ENCODE data around the gene ITIH4. TPM values are rescaled to one million over a fixed set of nuclear protein-coding genes. Genes with fewer than 3 reads are reported as not detected.
A peak's percentile ranks its signal among the peaks of the same experiment; 100 is the strongest.

The ITIH4 gene
- total and polyA plus RNA-seq, 5 donors from 2014 or later: 1.1 to 71.1 (median 2.0) TPM; not detected in 1

- peaks cover 59% of the 10 kb centered on the region for H3K36me3 ChIP-seq (ENCODE audit: control insufficient read depth, insufficient read depth, low read length)
These were observed 18.1 kb upstream of the ITIH4 start for GRCh38 chr3:52848617-52849016.

GRCh38 chr3:52847726-52848125 lies 17.3 kb upstream of the ITIH4 start:
- Mint-ChIP-seq H3K4me3 (no peak overlapping the region), H3K4me1 (peaks cover 0 to 2% (median 0%) of the 10 kb centered on the region in 4 donors), H3K36me3 (peaks cover 13% of the 10 kb centered on the region), H3K9me3 (no peaks in the 10 kb centered on the region), H3K27me3 (no peaks in the 10 kb centered on the region), H3K27ac (no peak overlapping the region)
- no peaks in the 10 kb centered on the region for H3K27me3 ChIP-seq (ENCODE audit: control insufficient read depth, insufficient read depth, low read length)
- no peak overlapping the region for H3K4me3 ChIP-seq (ENCODE audit: low read depth, low read length)
- H3K27ac ChIP-seq (ENCODE audit: insufficient read depth, low read length, poor library complexity, severe bottlenecking): no peak overlapping the region
- DNase-seq (no peak), ATAC-seq (ENCODE audit: low read depth in 2 of 2) (no peak)
- peaks cover 60% of the 10 kb centered on the region for H3K36me3 ChIP-seq (ENCODE audit: control insufficient read depth, insufficient read depth, low read length)
- no peaks in the 10 kb centered on the region for H3K9me3 ChIP-seq (ENCODE audit: control insufficient read depth in 2 of 2, low read length in 2 of 2)
- H3K4me1 ChIP-seq (ENCODE audit: control insufficient read depth, insufficient read depth, low read length, poor library complexity, severe bottlenecking): no peaks in the 10 kb centered on the region

More at GRCh38 chr3:52848617-52849016, 18.1 kb upstream of the ITIH4 start:
- Histone ChIP-seq H3K27me3 (ENCODE audit: control insufficient read depth, insufficient read depth, low read length) (no peaks in the 10 kb centered on the region), H3K4me3 (ENCODE audit: low read depth, low read length) (no peak overlapping the region), H3K27ac (ENCODE audit: insufficient read depth, low read length, poor library complexity, severe bottlenecking) (no peak overlapping the region), H3K4me1 (ENCODE audit: control insufficient read depth, insufficient read depth, low read length, poor library complexity, severe bottlenecking) (no peaks in the 10 kb centered on the region), H3K9me3 (ENCODE audit: control insufficient read depth in 2 of 2, low read length in 2 of 2) (no peaks in the 10 kb centered on the region)
- Mint-ChIP-seq H3K9me3 (no peaks in the 10 kb centered on the region), H3K4me1 (peaks cover 0 to 2% (median 0%) of the 10 kb centered on the region in 4 donors), H3K4me3 (no peak overlapping the region), H3K27ac (no peak overlapping the region), H3K27me3 (no peaks in the 10 kb centered on the region), H3K36me3 (peaks cover 16% of the 10 kb centered on the region)
- no peak for DNase-seq
- no peak for ATAC-seq (ENCODE audit: low read depth in 2 of 2)

- DNase-seq: no peak
- Mint-ChIP-seq H3K4me1 (peaks cover 0 to 2% (median 0%) of the 10 kb centered on the region in 4 donors), H3K4me3 (no peak overlapping the region), H3K27ac (no peak overlapping the region), H3K27me3 (no peaks in the 10 kb centered on the region), H3K36me3 (peaks cover 13% of the 10 kb centered on the region), H3K9me3 (no peaks in the 10 kb centered on the region)
- Histone ChIP-seq H3K27ac (ENCODE audit: insufficient read depth, low read length, poor library complexity, severe bottlenecking) (no peak overlapping the region), H3K4me3 (ENCODE audit: low read depth, low read length) (no peak overlapping the region), H3K27me3 (ENCODE audit: control insufficient read depth, insufficient read depth, low read length) (no peaks in the 10 kb centered on the region), H3K4me1 (ENCODE audit: control insufficient read depth, insufficient read depth, low read length, poor library complexity, severe bottlenecking) (no peaks in the 10 kb centered on the region), H3K9me3 (ENCODE audit: control insufficient read depth in 2 of 2, low read length in 2 of 2) (no peaks in the 10 kb centered on the region), H3K36me3 (ENCODE audit: control insufficient read depth, insufficient read depth, low read length) (peaks cover 60% of the 10 kb centered on the region)
- no peak for ATAC-seq (ENCODE audit: low read depth in 2 of 2)
These were observed 16.8 kb upstream of the ITIH4 start for GRCh38 chr3:52847241-52847640.

GRCh38 chr3:52846432-52846965 lies 16.0 kb upstream of the ITIH4 start:
- Mint-ChIP-seq H3K4me3 (no peak overlapping the region), H3K36me3 (peaks cover 13% of the 10 kb centered on the region), H3K9me3 (no peaks in the 10 kb centered on the region), H3K27ac (peak overlapping the region in 2 of 3 donors; percentile 25 to 56), H3K27me3 (no peaks in the 10 kb centered on the region), H3K4me1 (peaks cover 0 to 2% (median 0%) of the 10 kb centered on the region in 4 donors)
- H3K9me3 ChIP-seq (ENCODE audit: control insufficient read depth in 2 of 2, low read length in 2 of 2): no peaks in the 10 kb centered on the region
- H3K36me3 ChIP-seq (ENCODE audit: control insufficient read depth, insufficient read depth, low read length): peaks cover 60% of the 10 kb centered on the region
- H3K4me3 ChIP-seq (ENCODE audit: low read depth, low read length): no peak overlapping the region
- no peaks in the 10 kb centered on the region for H3K27me3 ChIP-seq (ENCODE audit: control insufficient read depth, insufficient read depth, low read length)
- H3K27ac ChIP-seq (ENCODE audit: insufficient read depth, low read length, poor library complexity, severe bottlenecking): no peak overlapping the region
- ATAC-seq (ENCODE audit: low read depth in 2 of 2): no peak
- no peaks in the 10 kb centered on the region for H3K4me1 ChIP-seq (ENCODE audit: control insufficient read depth, insufficient read depth, low read length, poor library complexity, severe bottlenecking)
- DNase-seq: no peak

- H3K9me3 ChIP-seq (ENCODE audit: control insufficient read depth in 2 of 2, low read length in 2 of 2): no peaks in the 10 kb centered on the region
- H3K27me3 Mint-ChIP-seq: no peaks in the 10 kb centered on the region
- H3K9me3 Mint-ChIP-seq: no peaks in the 10 kb centered on the region
- H3K27ac ChIP-seq (ENCODE audit: insufficient read depth, low read length, poor library complexity, severe bottlenecking): no peak overlapping the region
- H3K27me3 ChIP-seq (ENCODE audit: control insufficient read depth, insufficient read depth, low read length): no peaks in the 10 kb centered on the region
- H3K4me3 ChIP-seq (ENCODE audit: low read depth, low read length): no peak overlapping the region
- no peak overlapping the region for H3K4me3 Mint-ChIP-seq
- H3K4me1 Mint-ChIP-seq: peaks cover 0 to 2% (median 0%) of the 10 kb centered on the region in 4 donors
- H3K36me3 Mint-ChIP-seq: peaks cover 19% of the 10 kb centered on the region
- ATAC-seq (ENCODE audit: low read depth in 2 of 2) (peak in 1 of 2 donors; percentile 25), DNase-seq (no peak)
- peak overlapping the region in 1 of 3 donors; percentile 56 for H3K27ac Mint-ChIP-seq
- H3K36me3 ChIP-seq (ENCODE audit: control insufficient read depth, insufficient read depth, low read length): peaks cover 60% of the 10 kb centered on the region
- H3K4me1 ChIP-seq (ENCODE audit: control insufficient read depth, insufficient read depth, low read length, poor library complexity, severe bottlenecking): no peaks in the 10 kb centered on the region
These were observed 15.4 kb upstream of the ITIH4 start for GRCh38 chr3:52845691-52846431.

GRCh38 chr3:52845157-52845556 lies 14.7 kb upstream of the ITIH4 start:
- peaks cover 23% of the 10 kb centered on the region for H3K36me3 Mint-ChIP-seq
- no peaks in the 10 kb centered on the region for H3K9me3 ChIP-seq (ENCODE audit: control insufficient read depth in 2 of 2, low read length in 2 of 2)
- no peaks in the 10 kb centered on the region for H3K4me1 ChIP-seq (ENCODE audit: control insufficient read depth, insufficient read depth, low read length, poor library complexity, severe bottlenecking)
- no peak for ATAC-seq (ENCODE audit: low read depth in 2 of 2)
- H3K4me3 ChIP-seq (ENCODE audit: low read depth, low read length): no peak overlapping the region
- H3K27ac ChIP-seq (ENCODE audit: insufficient read depth, low read length, poor library complexity, severe bottlenecking): no peak overlapping the region
- H3K36me3 ChIP-seq (ENCODE audit: control insufficient read depth, insufficient read depth, low read length): peaks cover 65% of the 10 kb centered on the region
- H3K4me1 Mint-ChIP-seq: peaks cover 0 to 3% (median 1%) of the 10 kb centered on the region in 4 donors
- H3K27me3 Mint-ChIP-seq: no peaks in the 10 kb centered on the region
- H3K27ac Mint-ChIP-seq: no peak overlapping the region
- no peak for DNase-seq
- no peaks in the 10 kb centered on the region for H3K27me3 ChIP-seq (ENCODE audit: control insufficient read depth, insufficient read depth, low read length)
- no peak overlapping the region for H3K4me3 Mint-ChIP-seq
- H3K9me3 Mint-ChIP-seq: no peaks in the 10 kb centered on the region

GRCh38 chr3:52844290-52844975 lies 14.0 kb upstream of the ITIH4 start:
- Histone ChIP-seq H3K4me1 (ENCODE audit: control insufficient read depth, insufficient read depth, low read length, poor library complexity, severe bottlenecking) (peaks cover 3% of the 10 kb centered on the region), H3K36me3 (ENCODE audit: control insufficient read depth, insufficient read depth, low read length) (peaks cover 65% of the 10 kb centered on the region), H3K9me3 (ENCODE audit: control insufficient read depth in 2 of 2, low read length in 2 of 2) (no peaks in the 10 kb centered on the region), H3K27me3 (ENCODE audit: control insufficient read depth, insufficient read depth, low read length) (no peaks in the 10 kb centered on the region), H3K27ac (ENCODE audit: insufficient read depth, low read length, poor library complexity, severe bottlenecking) (no peak overlapping the region), H3K4me3 (ENCODE audit: low read depth, low read length) (no peak overlapping the region)
- Mint-ChIP-seq H3K27me3 (no peaks in the 10 kb centered on the region), H3K4me3 (no peak overlapping the region), H3K36me3 (peaks cover 26% of the 10 kb centered on the region), H3K4me1 (peaks cover 0 to 5% (median 3%) of the 10 kb centered on the region in 4 donors), H3K9me3 (no peaks in the 10 kb centered on the region), H3K27ac (peak overlapping the region in 1 of 3 donors; percentile 73)
- ATAC-seq (ENCODE audit: low read depth in 2 of 2) (no peak), DNase-seq (no peak)
